ENCODE measurements around the gene CENPQ. TPM values are rescaled to one million over a fixed set of nuclear protein-coding genes. Genes with fewer than 3 reads are reported as not detected.

CENPQ gene
- total and polyA plus RNA-seq, 2 experiments from 2014 or later: 20.2 to 41.5 TPM

- no peak for TF ChIP-seq REST (IDR thresholded peaks at IDR 0.05; ENCODE audit: unreplicated experiment)
Measured at GRCh38 chr6:49454787-49455709, 8.1 kb upstream of the CENPQ start (continued).

- Histone ChIP-seq H3K27me3 (ENCODE audit: insufficient read depth) (no peaks in the 10 kb centered on the region), H3K4me1 (ENCODE audit: insufficient read depth) (no peaks in the 10 kb centered on the region), H3F3A (replicated peaks; ENCODE audit: low read depth) (no peaks in the 10 kb centered on the region), H2AFZ (no peak overlapping the region), H3K4me2 (no peak overlapping the region), H3K36me3 (ENCODE audit: insufficient read depth) (no peaks in the 10 kb centered on the region), H4K20me1 (replicated peaks; ENCODE audit: insufficient read depth) (no peaks in the 10 kb centered on the region), H3K27ac (ENCODE audit: low read depth) (no peak overlapping the region), H3K4me3 (no peak overlapping the region), H3K9me2 (ENCODE audit: insufficient read depth) (no peaks in the 10 kb centered on the region), H3K79me2 (replicated peaks; ENCODE audit: insufficient read depth) (peaks cover 20% of the 10 kb centered on the region; the same call in 1 of the 2 replicates)
- Mint-ChIP-seq H3K36me3 (ENCODE audit: low read depth) (no peaks in the 10 kb centered on the region; the same call in 2 of the 3 replicates), H3K4me3 (no peak overlapping the region), H3K4me1 (peaks cover 7% of the 10 kb centered on the region), H3K9me3 (peaks cover 3% of the 10 kb centered on the region; the same call in 1 of the 3 replicates), H3K27ac (no peak overlapping the region), H3K27me3 (ENCODE audit: insufficient read depth, low read depth, poor library complexity) (no peaks in the 10 kb centered on the region)
- DNase-seq (ENCODE audit: low spot score) (no peak), ATAC-seq (no peak)
- TF ChIP-seq EZH2 (IDR thresholded peaks at IDR 0.05; ENCODE audit: low read depth, unreplicated experiment) (no peak), ZNF462 (CRISPR knock-in tag; IDR thresholded peaks at IDR 0.05) (no peak), STAT1 (IDR thresholded peaks at IDR 0.05; ENCODE audit: unreplicated experiment) (no peak), CTCF (conservative IDR thresholded peaks at IDR 0.05; ENCODE audit: low read depth in 2 of 2) (no peak), ZNF114 (CRISPR knock-in tag; IDR thresholded peaks at IDR 0.05) (no peak), ETS1 (IDR thresholded peaks at IDR 0.05) (no peak), JUNB (IDR thresholded peaks at IDR 0.05; ENCODE audit: unreplicated experiment) (no peak)
Measured at GRCh38 chr6:49457771-49458170, 5.4 kb upstream of the CENPQ start.
